Activated CD4-positive, alpha-beta T cell treated with anti-CD3 and anti-CD28 coated beads, Interleukin-2, amount 50 U/mL, for 48 hours (primary cell): ENCODE results near the gene SLC43A1.
"Not testable (repeated sequence)": the region's sequence is repeated elsewhere in the genome, so short reads cannot be mapped to it uniquely, and the experiment has no call there.

Source experiments
- DNase-seq, 2 experiments: peaks; one replicate each; pipeline ENCODE4 v3.0.0-alpha.2; 2020

SLC43A1 gene

DNA sequence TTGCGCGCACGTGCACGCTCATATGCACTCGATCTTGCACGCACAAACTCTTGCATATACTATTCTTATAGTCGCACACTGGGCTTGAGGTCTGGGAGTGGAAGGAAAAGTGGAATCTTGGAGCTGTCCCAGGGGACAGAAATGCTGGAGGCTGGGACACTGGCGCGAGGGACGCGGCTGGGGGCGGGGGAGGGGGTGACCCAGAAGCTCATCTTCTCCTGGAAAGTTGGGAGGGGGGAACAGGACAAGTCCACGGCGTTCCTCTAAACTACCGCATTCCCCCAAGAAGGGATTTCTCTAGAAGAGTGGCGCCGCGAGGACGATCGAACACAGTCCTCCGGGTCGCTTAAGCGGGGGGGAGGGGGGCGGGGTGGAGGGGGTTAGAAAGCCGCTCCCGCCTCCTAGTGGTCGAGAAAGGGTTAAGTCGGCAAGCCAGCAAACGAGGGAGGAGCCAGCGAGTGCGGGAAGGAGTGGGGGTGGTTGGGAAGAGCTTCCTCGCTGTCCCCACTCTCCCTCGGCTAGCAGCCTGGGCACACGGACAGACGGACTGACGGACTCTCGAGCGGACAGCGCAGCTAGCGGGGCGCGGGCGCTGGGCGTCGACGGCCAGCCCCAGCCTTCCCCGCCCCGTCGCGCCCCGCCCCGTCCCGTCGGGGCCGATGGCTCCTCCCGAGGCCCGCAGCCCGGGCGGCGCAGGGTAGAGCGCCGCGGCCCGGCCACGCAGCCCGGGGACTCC, 55.3 kb downstream of the SLC43A1 start, which contains the start of gene RTN4RL2:
RTN4RL2 (plus strand) TSS at position 507 of the 736 bp plus-strand sequence. CDS start 338 bp downstream, outside the sequence.
- DNase-seq, result peak; percentile 63 to 70

DNA sequence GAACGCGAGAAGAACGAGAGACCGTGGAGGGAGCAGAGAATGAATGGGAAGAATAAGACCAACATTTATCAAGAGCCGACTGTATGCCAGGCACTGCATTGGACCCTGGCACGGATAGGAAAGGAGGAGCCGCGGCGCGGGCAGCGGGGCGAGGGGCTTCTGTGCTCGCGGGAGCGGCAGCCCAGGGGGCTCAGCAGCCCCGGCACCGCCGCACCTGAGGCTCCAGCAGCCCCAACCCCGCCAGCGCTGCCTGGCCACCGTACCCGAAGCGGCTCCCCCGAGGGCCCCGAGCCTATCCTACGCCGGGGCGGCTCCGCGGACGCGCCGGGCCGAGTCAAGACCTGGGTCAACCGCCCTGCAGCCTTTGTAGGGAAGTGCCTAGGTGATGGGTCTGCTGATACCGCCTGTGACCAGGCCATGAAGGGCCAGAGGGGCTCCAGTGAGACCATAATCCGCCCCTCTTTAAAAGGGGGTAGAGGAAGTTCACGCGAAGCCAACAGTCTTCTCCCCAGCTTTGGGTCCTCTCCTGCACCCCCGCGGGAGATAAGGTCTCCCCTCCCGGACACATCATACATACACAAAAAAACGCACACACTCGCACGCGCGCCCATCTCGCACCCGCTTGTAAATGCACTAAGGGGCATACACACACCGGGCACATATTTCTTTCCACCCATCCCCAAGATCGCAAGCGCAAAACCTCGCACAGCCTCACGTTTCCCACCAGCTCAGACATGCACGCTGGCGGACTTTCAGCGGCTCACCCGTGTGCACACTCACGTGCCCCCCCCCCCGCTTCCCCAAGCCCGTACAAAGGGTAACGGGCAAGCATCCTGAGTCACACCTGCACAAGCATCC, 56.1 kb downstream of the SLC43A1 start:
- DNase-seq, result peak; percentile 26 to 32

DNA sequence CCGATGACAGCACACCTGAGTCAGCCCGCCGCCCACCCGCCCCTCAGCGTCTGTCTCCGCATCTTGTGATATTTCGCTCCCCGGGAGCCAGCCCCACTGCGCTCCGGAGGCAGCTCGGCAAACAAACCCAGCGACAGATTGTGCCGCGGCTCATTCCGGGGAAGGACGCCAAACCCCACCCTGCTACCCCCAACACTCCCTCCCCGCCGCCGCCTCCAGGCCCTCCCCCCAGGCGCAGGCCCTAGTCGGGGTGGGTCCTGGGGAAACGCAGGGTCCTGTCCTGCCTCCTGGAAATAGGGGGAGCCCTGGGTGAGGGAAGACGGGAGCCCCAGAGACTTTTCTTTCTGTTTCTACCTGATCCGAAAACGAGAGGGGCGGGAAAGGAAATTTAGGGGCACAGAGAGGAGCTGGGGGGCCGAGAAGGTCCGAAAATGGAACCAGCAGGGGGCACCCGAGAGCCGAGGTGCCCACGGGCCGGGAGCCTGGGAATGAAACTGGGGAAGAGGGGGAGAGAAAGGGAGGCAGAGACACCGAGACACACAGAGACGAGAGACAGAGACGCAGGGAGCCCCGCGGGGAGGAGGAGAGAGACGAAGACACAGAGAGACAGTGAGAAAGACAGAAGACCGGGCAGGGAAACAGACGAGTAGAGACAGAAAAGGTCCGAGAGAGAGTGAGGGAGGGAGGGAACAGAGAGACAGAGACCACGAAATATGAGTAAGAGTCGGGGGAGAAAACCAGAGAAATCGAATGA, 56.9 kb downstream of the SLC43A1 start:
- DNase-seq, result peak; percentile 53 to 62

DNA sequence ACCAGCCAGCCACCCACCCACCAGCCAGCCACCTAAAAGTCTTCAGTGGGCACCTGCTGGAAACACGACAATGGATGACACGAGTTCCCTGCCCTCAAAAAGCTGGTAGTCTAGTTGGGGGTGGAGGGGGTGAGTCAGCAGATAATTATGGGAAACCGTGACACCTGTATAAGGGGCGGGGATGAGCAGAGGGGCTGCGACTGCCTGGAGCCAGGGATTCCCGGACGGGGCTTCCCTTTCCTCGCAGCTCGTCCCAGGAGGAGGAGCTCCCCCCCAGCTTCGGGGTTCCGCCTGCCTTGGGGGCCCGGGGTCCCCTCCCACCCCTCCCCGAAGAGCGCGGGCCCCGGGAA, 57.5 kb downstream of the SLC43A1 start:
- DNase-seq, result peak in 1 of 2 experiments; percentile 28

DNA sequence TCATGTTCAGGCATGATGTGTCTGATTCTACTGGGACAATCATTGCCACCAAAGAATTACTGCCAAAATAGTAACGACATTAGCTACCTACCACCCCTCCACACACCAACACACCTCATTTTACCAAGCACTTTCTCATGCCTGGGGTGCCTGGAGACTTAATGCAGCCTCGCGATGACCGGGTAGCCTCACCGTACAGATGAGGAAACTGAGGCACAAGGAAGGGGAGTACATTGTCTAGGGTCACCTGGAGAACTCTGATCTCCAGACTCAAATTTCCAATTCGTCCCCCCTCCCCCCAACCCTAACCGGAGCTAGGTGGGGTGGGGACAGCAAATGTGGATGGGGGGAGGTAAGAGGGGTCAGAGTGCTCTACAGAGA, 57.9 kb downstream of the SLC43A1 start:
- DNase-seq, result no peak

DNA sequence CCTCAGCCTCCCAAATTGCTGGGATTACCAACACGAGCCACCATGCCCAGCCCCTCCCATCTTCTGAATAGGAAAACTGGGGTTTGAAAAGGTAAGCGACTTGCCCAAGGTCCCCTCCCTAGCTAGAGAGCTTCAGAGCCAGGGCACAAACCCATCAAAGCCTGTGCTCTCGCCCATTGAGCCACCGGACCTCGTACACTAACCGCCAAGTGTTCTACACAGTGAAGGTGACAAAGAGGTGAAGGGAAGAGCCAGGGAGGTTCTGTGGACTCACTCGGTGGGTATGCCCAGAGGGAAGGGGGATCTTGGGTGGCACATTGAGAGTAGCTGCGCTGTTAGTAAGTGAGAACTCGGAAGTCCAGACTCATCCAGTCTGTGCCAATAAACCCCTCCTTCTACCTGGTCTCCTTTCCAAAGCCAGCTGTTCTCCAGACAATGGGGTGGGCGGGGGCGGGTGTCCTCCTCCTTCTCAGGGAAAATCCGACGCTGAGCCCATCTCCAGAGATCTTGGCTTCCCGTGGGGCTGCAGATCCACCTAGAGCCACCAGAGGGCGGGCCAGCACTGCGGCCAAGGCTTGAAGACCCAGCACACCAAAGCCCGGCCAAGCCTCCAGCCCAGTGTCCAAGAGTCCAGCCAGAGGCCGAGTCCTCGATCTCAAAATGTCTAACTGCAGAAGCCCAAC, 58.4 kb downstream of the SLC43A1 start:
- peak; percentile 83 to 86 for DNase-seq

DNA sequence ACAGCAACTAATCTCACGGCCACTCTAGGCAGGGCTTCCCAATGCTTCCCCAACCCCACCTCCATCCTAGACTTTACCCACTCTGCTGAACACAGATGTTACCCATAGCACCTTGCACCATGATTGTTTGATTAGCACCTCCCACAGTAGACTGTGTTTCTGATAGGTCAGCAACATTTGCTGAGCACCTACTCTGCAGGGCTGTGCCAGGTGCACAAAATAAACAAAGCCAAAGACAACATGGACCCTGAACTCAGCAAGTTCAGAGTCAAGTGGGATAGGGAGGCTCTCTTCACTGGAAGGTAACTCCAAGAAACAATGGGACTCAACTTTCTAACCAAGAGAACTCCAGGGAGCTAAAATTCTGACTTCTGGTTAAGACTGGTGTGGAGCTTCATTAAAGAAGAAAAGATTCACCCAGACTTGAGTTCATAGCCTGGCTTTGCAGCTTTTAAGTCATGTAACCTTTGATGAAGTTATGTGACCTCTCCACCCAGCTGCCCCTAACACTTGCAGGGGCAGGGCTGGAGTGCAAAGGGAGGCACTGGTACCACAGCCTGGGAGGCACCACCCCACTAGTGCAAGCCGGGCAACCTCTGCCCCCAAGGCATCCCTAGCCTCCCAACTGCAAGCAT, 61.8 kb downstream of the SLC43A1 start:
- no peak for DNase-seq

DNA sequence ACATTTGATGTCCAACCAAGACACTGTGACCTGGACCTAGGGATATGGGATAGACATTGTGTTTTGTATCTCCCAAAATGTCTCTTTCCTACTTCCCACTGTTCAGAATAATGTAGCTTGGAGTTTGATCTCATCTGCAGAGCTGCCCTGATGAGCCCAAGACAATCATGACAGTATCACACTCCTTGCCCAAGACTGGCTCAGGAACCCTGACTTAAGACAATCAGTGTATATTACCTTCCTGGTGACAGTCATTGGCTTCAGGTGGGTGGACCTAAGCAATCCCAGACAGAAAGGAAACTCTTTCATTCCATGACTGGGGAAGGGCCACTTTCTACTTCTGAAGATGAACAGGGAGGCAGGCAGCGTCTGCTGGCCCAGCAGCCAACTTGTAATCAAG, 69.4 kb downstream of the SLC43A1 start:
- DNase-seq, result no peak

DNA sequence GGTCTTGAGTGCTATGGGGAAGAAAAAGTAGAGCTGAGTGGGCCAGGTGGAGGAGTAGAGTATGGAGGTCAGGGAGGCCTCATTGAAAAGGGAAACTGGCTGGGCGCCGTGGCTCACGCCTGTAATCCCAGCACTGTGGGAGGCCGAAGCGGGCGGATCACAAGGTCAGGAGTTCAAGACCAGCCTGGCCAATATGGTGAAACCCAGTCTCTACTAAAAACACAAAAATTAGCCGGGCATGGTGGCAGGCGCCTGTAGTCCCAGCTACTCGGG, 70.4 kb downstream of the SLC43A1 start:
- not testable (repeated sequence) for DNase-seq

DNA sequence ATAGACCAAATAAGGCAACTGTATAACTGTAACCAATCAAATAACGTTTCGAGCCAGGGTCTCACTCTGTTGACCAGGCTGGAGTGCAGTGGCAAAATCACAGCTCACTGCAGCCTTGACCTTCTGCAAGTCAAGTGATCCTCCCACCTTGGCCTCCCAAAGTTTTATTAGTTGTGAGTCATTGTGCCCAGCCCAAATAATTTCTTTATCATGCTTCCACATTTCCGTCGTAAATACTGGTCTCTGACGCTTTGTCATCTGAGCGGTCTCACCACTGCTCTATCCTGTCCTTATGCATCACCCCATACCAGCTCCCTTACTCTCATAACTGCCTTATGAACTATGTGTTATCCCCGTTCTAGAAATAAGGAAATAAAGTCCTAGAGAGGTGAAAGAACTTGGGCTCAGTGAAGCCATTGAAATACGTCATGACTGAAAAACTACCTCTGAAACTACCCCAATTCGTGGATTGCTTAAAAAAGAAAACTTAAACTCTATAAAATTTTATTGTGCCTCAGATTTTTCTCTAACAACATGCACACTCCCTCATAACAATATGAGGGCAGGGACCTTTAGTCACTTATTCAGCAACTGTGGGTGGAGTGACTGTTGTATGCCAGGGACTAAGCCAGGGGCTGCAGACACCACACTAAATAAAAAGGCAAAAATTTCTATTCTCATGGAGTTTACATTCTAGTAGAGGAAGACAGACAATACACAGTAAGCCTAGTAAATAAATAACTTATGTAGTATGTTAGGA, 71.0 kb downstream of the SLC43A1 start:
- no peak for DNase-seq

DNA sequence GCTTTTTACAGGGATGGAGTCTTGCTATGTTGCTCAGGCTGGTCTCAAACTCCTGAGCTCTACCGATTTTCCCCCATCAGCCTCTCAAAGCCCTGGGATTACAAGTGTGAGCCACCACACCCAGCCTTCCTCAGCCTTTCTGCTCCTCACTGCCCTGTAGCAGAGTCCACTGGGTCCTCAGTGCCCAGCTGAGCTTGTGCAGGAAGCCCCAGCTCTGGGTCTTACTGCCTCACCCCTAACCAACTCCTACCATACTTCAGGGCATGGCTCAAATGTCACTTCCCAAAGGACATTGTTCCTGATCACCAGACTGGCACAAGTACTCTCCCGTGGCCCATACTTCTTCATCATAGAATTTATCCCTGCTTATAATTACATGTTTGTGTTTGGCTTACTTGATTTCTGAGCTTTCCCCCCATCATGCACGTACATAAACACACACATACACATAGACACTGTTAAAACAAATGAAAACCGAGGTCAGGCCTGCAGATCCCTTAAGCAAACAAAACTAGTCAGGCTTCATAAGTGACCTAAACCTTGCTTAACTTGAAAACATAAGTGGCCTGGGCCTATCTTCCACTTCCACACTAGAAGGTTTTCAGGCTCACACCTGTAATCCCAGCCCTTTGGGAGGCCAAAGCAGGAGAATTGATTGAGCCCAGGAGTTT, 74.6 kb downstream of the SLC43A1 start:
- no peak for DNase-seq

DNA sequence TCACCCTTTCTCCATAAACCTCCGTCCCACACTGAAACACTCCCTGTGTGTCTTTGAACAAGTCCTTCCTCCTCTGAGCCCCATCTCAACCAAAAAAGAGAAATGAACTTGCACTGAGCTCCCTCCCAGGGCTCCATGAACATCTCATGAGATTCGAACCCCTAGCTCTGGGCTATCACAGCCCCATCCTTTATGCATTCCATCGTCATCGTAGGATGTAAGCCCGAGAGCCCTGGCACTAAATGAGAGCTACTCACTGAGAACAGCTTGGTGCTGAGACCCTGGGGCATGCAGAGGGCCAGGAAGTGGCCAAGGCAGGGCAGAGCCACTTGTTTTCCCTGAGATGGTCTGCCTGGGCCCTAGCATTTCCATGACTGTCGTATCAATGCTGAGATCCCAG, 75.7 kb downstream of the SLC43A1 start:
- no peak for DNase-seq

DNA sequence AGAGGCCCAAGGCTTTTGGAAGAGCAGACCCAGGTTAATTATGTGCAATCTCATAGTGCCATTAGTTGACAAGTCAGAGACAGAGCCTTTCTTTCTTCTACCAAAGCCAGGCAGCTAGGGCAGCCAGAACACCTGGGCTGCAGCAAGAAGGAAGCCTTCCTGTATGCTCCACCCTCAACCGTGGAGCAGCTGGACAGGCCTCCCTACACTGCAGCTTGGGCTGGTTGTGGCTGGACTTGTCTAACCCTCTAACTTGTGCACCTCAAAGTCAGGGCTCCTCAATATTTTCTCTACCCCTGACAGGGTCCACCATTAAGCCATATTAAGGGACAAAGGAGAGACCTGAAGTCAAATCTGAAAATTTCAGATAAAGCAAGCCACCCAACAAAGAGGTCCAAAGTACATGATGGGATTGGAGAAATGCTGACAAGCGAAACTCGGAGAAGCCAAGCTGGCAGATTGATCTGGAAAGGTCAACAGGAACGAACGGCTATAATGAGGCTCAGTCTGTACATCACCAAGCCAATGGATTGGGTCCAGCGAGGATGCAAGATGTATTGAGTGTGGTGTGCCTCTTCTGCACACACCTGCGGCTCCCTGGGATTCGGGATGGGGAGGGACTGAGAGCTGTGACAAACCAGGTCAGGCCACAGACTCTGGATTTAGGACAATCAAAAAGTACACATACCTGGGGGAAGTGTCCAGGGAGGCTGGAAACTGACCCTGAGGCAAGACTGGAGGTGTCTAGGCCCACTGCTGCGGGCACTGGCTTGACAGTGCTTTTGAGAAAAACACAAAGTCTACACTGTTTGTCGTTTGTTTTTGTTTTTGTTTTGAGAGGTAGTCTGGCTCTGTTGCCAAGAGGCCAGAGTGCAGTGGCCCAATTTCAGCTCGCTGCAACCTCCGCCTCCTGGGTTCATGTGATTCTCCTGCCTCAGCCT, 76.9 kb downstream of the SLC43A1 start:
- DNase-seq, result no peak

DNA sequence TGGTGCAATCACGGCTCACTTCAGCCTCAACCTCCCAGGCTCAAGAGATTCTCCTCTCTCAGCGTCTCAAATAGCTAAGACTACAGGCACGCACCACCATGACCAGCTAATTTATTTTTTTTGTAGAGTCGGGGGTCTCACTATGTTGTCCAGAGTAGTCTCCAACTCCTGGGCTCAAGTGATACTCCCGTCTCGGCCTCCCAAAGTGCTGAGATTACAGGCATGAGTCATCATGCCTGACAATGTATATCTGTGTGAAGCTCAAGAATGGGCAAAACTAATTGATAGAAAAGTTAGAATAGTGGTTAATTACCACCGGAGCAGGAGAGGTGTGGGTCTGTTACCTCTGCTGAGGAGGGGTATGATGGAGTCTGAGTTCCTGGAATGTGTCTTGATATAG, 79.5 kb downstream of the SLC43A1 start:
- no peak for DNase-seq

DNA sequence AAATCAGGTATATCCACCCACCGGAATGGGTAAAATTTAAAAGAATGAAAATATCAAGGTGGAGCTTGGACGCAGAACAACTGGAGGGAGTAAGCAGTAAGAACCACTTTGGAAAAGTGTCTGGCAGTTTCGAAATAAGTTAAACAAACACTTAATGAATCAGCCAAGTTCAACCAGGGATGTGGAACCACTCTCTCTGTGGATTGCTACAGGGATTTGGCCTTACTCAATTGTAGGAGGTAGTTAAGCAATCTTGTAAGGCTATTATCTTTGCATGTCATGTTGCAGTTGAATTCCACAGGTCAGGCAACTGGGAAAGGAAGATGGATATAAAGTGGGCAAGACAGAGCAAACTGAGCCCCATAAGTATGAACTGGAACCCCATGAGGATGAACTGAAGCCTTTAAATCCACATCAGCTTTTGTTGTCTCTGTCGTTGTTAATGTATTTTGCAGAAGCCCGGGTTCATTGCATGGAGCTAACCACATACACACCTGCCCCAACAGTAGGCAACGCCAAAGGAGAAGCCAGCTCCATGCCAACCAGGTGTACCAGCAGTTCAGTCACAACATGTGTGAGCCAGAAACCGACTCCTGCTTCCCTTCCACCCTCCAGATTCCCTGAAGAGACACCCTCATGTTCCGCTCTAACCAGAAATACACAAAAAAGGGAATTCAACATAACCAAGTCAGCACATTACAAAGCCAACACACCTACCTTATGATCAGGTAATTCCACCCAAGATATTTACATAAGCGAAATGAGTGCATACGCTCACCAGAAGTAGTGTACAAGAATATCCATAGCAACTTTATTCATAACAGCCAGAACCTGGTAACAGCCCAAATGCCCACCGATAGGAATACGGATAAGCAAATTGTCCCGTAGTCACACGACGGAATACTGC, 80.6 kb downstream of the SLC43A1 start:
- no peak for DNase-seq
